Activated T-cell treated with anti-CD3 and anti-CD28 coated beads for 1 hour (primary cell): ENCODE data around the gene PKNOX2.
"Not testable (repeated sequence)": the region's sequence is repeated elsewhere in the genome, so short reads cannot be mapped to it uniquely, and the experiment has no call there.

Experiments used
- DNase-seq: peaks from one replicate; pipeline ENCODE4 v3.0.0-alpha.2; 2020; ENCODE audit warnings: low read depth

The PKNOX2 gene

GRCh38 chr11:125207866-125208425 lies 43.4 kb downstream of the PKNOX2 start:
- DNase-seq = no peak

GRCh38 chr11:125210066-125210465 lies 45.5 kb downstream of the PKNOX2 start:
- no peak for DNase-seq

GRCh38 chr11:125211191-125211947 lies 46.8 kb downstream of the PKNOX2 start:
- no peak for DNase-seq

GRCh38 chr11:125211948-125212340 lies 47.4 kb downstream of the PKNOX2 start:
- no peak for DNase-seq

GRCh38 chr11:125214601-125215565 lies 50.3 kb downstream of the PKNOX2 start:
- DNase-seq = no peak

- no peak for DNase-seq
These were observed 51.4 kb downstream of the PKNOX2 start for GRCh38 chr11:125215976-125216375.

GRCh38 chr11:125218336-125218735 lies 53.8 kb downstream of the PKNOX2 start:
- no peak for DNase-seq

- no peak for DNase-seq
These were observed 56.9 kb downstream of the PKNOX2 start for GRCh38 chr11:125221461-125221860.

- no peak for DNase-seq
These were observed 57.9 kb downstream of the PKNOX2 start for GRCh38 chr11:125222494-125222893.

- not testable (repeated sequence) for DNase-seq
These were observed 58.6 kb downstream of the PKNOX2 start for GRCh38 chr11:125223161-125223560.

- no peak for DNase-seq
These were observed 59.4 kb downstream of the PKNOX2 start for GRCh38 chr11:125223901-125224361.

GRCh38 chr11:125224391-125225021 lies 60.0 kb downstream of the PKNOX2 start:
- no peak for DNase-seq

- DNase-seq = no peak
These were observed 60.9 kb downstream of the PKNOX2 start for GRCh38 chr11:125225401-125225800.

GRCh38 chr11:125226031-125226430 lies 61.5 kb downstream of the PKNOX2 start:
- no peak for DNase-seq

GRCh38 chr11:125226706-125227105 lies 62.2 kb downstream of the PKNOX2 start:
- DNase-seq = no peak

GRCh38 chr11:125227151-125227550 lies 62.6 kb downstream of the PKNOX2 start:
- DNase-seq = no peak

GRCh38 chr11:125228445-125228844 lies 63.9 kb downstream of the PKNOX2 start:
- DNase-seq = no peak

GRCh38 chr11:125228993-125229392 lies 64.4 kb downstream of the PKNOX2 start:
- no peak for DNase-seq

- DNase-seq = no peak
These were observed 65.4 kb downstream of the PKNOX2 start for GRCh38 chr11:125229916-125230315.

GRCh38 chr11:125233116-125233515 lies 68.6 kb downstream of the PKNOX2 start:
- DNase-seq = no peak

GRCh38 chr11:125233736-125234275 lies 69.3 kb downstream of the PKNOX2 start:
- DNase-seq = no peak

GRCh38 chr11:125235071-125235471 lies 70.5 kb downstream of the PKNOX2 start:
- no peak for DNase-seq
